Thyroid gland (tissue), 4 donors: ENCODE results near the gene CLRN3.

ENCODE experiments used
- CTCF ChIP-seq, 6 experiments: fragments of 200-600 bp in 3 of 6; fragments of 450-650 bp in 3 of 6; sonication (generic) in 3 of 6; IDR thresholded peaks; one replicate each; pipeline ENCODE4 v1.5.1; 2016 to 2019; ENCODE audit warnings: antibody characterized with exemption in 6 of 6, mild to moderate bottlenecking in 2 of 6, inconsistent platforms in 1 of 6, moderate library complexity in 1 of 6
- POLR2A ChIP-seq, 2 donors: fragments of 450-650 bp; IDR thresholded peaks; one replicate each; pipeline ENCODE4 v1.6.1; 2017; ENCODE audit warnings: antibody characterized with exemption in 2 of 2, mild to moderate bottlenecking in 2 of 2, moderate library complexity in 1 of 2

GRCh38 chr10:127850944-127851343, 41.8 kb downstream of the CLRN3 start:
- no peak for TF ChIP-seq CTCF (IDR thresholded peaks at IDR 0.05)
- no peak for TF ChIP-seq POLR2A (IDR thresholded peaks at IDR 0.05)
